DOHH2 (cell line): ENCODE results near the gene CRABP1.

Source experiments
- H3F3A ChIP-seq: fragments of 200-600 bp; sonication (generic), shearing (Covaris generic); 2 replicates; pipeline ENCODE4 v1.6.0; 2016; ENCODE audit warnings: antibody characterized with exemption, mild to moderate bottlenecking; ENCODE audit not compliant: control insufficient read depth, insufficient read depth
- H3K27ac ChIP-seq: fragments of 200-600 bp; sonication (generic); 2 replicates; pipeline ENCODE4 v1.5.1; 2014; ENCODE audit warnings: low read depth, mild to moderate bottlenecking, low read length, moderate library complexity
- H3K27me3 ChIP-seq: fragments of 200-600 bp; sonication (generic); 2 replicates; pipeline ENCODE4 v1.6.1; 2014; ENCODE audit warnings: mild to moderate bottlenecking, low read length, mixed read lengths; ENCODE audit not compliant: control insufficient read depth
- H3K36me3 ChIP-seq: fragments of 200-600 bp; sonication (generic); 2 replicates; pipeline ENCODE4 v1.6.1; 2014; ENCODE audit warnings: mild to moderate bottlenecking, low read length, moderate library complexity, mixed read lengths; ENCODE audit not compliant: control insufficient read depth
- H3K4me1 ChIP-seq: fragments of 200-600 bp; sonication (generic); 2 replicates; pipeline ENCODE4 v1.6.1; 2014; ENCODE audit warnings: mild to moderate bottlenecking, low read length, mixed read lengths; ENCODE audit not compliant: control insufficient read depth
- H3K4me2 ChIP-seq: fragments of 200-600 bp; sonication (generic); 2 replicates; pipeline ENCODE4 v1.6.0; 2014; ENCODE audit warnings: mild to moderate bottlenecking, low read length, moderate library complexity
- H3K4me3 ChIP-seq: fragments of 200-600 bp; sonication (generic); 2 replicates; pipeline ENCODE4 v1.5.1; 2014; ENCODE audit warnings: mild to moderate bottlenecking, low read length, mixed read lengths
- H3K79me2 ChIP-seq: fragments of 200-600 bp; sonication (generic); 2 replicates; pipeline ENCODE4 v1.6.1; 2014; ENCODE audit warnings: mild to moderate bottlenecking, low read length, mixed read lengths; ENCODE audit not compliant: control insufficient read depth
- H3K9me2 ChIP-seq: fragments of 200-600 bp; sonication (generic); replicated peaks from 2 replicates; pipeline ENCODE4 v1.6.1; 2014; ENCODE audit warnings: mild to moderate bottlenecking, low read length, mixed read lengths; ENCODE audit not compliant: control insufficient read depth
- H3K9me3 ChIP-seq: fragments of 200-600 bp; sonication (generic); 2 replicates; pipeline ENCODE4 v1.6.1; 2014; ENCODE audit warnings: antibody characterized with exemption, low read length, mixed read lengths; ENCODE audit not compliant: control insufficient read depth, insufficient read depth
- H4K20me1 ChIP-seq: fragments of 200-600 bp; sonication (generic); 2 replicates; pipeline ENCODE4 v1.6.0; 2014; ENCODE audit warnings: low read depth, mild to moderate bottlenecking, antibody characterized with exemption, low read length, moderate library complexity; ENCODE audit not compliant: control insufficient read depth, insufficient read depth
- EZH2phosphoT487 ChIP-seq: fragments of 200-600 bp; sonication (generic); IDR thresholded peaks from 2 replicates; pipeline ENCODE4 v1.6.1; 2017; ENCODE audit warnings: borderline replicate concordance, mild to moderate bottlenecking, antibody characterized with exemption, low read length, moderate library complexity, mixed read lengths
- TF ChIP-seq, protein P1 (sequence below): fragments of 200-600 bp; sonication (generic); IDR thresholded peaks from one replicate; pipeline ENCODE4 v1.5.1; 2014; ENCODE audit warnings: antibody characterized with exemption, mild to moderate bottlenecking, low read depth, low read length; ENCODE audit not compliant: poor library complexity, severe bottlenecking

The CRABP1 gene

DNA sequence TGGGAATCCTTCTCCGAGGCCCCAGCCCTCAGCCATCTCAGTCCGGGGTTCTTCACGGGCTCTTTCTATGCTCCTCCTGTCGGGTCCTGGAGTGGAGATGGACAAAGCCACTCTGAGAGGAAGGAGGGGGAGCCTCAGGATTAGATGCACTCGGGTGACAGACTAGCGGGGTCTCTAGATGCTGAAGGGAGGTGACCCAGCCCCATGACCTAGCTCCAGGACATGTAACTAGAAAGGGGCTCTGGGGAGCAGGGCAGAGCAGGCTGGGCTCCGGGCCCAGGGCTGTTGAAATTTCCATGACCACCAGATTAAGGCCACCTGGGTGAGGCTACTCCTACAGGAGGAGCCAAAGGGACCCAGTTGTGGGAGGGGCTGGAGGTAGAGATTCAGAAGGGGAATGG, 26.0 kb upstream of the CRABP1 start:
- Histone ChIP-seq H3K4me1 (no peaks in the 10 kb centered on the region), H3K79me2 (no peaks in the 10 kb centered on the region)

DNA sequence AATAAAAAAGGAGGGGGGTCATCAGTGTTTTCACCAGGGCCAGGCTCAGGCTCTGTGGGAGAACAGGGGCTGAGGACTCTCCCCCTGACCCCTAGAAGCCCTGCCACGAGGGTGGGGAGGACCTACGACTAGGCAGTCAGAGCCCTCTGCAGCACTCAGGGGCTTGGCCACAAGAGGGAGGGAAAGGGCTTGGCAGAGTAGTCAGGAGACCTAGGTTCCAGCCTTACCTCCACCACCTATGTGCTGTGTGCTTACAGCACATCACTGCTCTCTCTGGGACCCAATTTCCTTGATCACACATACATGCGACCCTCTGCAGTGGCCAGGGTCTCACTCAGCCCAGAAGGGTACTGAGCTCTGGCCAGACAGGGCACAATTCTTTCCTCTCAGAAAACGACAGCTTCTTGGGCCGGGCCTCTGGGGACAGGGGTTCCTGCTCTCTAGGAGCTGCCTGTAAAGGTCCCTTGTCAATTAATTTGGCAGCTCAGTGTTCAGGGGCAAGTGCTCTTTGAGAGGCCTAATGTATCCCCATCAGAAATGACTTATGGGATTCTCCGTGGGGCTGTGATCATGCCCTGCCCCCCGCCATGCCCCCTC, 24.4 kb upstream of the CRABP1 start:
- no peaks in the 10 kb centered on the region for H3K9me3 ChIP-seq
- TF ChIP-seq EZH2phosphoT487, result no peak
- TF ChIP-seq, protein P1, sequence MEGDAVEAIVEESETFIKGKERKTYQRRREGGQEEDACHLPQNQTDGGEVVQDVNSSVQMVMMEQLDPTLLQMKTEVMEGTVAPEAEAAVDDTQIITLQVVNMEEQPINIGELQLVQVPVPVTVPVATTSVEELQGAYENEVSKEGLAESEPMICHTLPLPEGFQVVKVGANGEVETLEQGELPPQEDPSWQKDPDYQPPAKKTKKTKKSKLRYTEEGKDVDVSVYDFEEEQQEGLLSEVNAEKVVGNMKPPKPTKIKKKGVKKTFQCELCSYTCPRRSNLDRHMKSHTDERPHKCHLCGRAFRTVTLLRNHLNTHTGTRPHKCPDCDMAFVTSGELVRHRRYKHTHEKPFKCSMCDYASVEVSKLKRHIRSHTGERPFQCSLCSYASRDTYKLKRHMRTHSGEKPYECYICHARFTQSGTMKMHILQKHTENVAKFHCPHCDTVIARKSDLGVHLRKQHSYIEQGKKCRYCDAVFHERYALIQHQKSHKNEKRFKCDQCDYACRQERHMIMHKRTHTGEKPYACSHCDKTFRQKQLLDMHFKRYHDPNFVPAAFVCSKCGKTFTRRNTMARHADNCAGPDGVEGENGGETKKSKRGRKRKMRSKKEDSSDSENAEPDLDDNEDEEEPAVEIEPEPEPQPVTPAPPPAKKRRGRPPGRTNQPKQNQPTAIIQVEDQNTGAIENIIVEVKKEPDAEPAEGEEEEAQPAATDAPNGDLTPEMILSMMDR, result peak; percentile 12

More for the DNA sequence above, 26.0 kb upstream of the CRABP1 start:
- Histone ChIP-seq H3F3A (no peaks in the 10 kb centered on the region), H4K20me1 (no peaks in the 10 kb centered on the region), H3K9me3 (no peaks in the 10 kb centered on the region), H3K36me3 (no peaks in the 10 kb centered on the region), H3K9me2 (no peaks in the 10 kb centered on the region), H3K27ac (no peak overlapping the region), H3K4me2 (no peak overlapping the region), H3K27me3 (no peaks in the 10 kb centered on the region), H3K4me3 (no peak overlapping the region)
- TF ChIP-seq EZH2phosphoT487, result no peak
- TF ChIP-seq, protein P1, result no peak

DNA sequence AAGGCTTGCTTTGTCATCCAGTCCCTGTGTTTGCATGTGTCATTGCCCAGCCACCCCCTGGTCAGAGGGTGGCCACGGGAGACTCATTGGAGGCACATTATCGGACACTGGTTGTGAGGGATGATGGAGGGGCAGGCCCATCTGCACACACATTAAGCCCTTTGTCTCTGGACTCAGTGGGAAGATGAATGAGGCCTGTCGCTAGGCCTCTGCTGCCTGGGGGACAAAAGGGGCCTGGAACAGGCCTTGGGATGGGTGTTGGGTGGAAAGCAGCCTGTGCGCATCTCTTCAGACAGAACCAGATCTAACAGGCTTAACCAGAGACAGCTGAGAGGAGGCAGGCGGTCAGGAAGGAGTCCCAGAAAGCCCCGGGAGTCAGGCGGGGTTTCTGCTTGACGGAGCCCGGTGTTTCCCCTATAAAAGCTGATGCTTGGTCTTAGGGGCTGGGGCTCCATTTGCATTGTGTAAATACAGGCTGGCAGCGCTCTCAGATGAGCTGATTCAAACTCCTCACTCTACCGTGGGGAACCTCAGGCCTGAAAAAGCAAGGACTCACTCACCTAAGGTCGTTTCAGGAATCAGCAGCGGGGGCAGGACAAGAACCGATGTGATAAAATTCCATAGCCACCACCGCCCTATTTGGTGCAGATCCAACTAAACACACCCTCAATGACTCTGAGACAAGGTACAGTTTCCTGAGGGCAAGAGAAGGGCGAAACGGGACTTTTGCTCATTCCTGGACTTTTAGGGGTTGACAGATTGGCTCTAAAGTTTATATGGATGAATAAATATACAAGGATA, 23.7 kb upstream of the CRABP1 start:
- no peaks in the 10 kb centered on the region for H4K20me1 ChIP-seq
- H3K27ac ChIP-seq, result no peak overlapping the region
- no peak overlapping the region for H3K4me2 ChIP-seq
- H3K36me3 ChIP-seq, result no peaks in the 10 kb centered on the region
- TF ChIP-seq, protein P1, result no peak
- no peak for TF ChIP-seq EZH2phosphoT487
- no peak overlapping the region for H3K4me3 ChIP-seq
- no peaks in the 10 kb centered on the region for H3F3A ChIP-seq
- no peaks in the 10 kb centered on the region for H3K9me2 ChIP-seq
- H3K9me3 ChIP-seq, result no peaks in the 10 kb centered on the region
- H3K4me1 ChIP-seq, result no peaks in the 10 kb centered on the region
- no peaks in the 10 kb centered on the region for H3K79me2 ChIP-seq
- H3K27me3 ChIP-seq, result no peaks in the 10 kb centered on the region

More for the DNA sequence above, 24.4 kb upstream of the CRABP1 start:
- no peak overlapping the region for H3K27ac ChIP-seq
- no peaks in the 10 kb centered on the region for H3K79me2 ChIP-seq
- no peaks in the 10 kb centered on the region for H3K4me1 ChIP-seq
- no peak overlapping the region for H3K4me2 ChIP-seq
- no peaks in the 10 kb centered on the region for H3K36me3 ChIP-seq
- no peaks in the 10 kb centered on the region for H4K20me1 ChIP-seq
- H3K27me3 ChIP-seq, result no peaks in the 10 kb centered on the region
- no peaks in the 10 kb centered on the region for H3F3A ChIP-seq
- no peaks in the 10 kb centered on the region for H3K9me2 ChIP-seq
- no peak overlapping the region for H3K4me3 ChIP-seq
